DOHH2 (cell line): ENCODE results near the gene MRPL54.

Experiments used
- H3F3A ChIP-seq: fragments of 200-600 bp; sonication (generic), shearing (Covaris generic); 2 replicates; pipeline ENCODE4 v1.6.0; 2016; ENCODE audit warnings: antibody characterized with exemption, mild to moderate bottlenecking; ENCODE audit not compliant: control insufficient read depth, insufficient read depth
- H3K27ac ChIP-seq: fragments of 200-600 bp; sonication (generic); 2 replicates; pipeline ENCODE4 v1.5.1; 2014; ENCODE audit warnings: low read depth, mild to moderate bottlenecking, low read length, moderate library complexity
- H3K27me3 ChIP-seq: fragments of 200-600 bp; sonication (generic); 2 replicates; pipeline ENCODE4 v1.6.1; 2014; ENCODE audit warnings: mild to moderate bottlenecking, low read length, mixed read lengths; ENCODE audit not compliant: control insufficient read depth
- H3K36me3 ChIP-seq: fragments of 200-600 bp; sonication (generic); 2 replicates; pipeline ENCODE4 v1.6.1; 2014; ENCODE audit warnings: mild to moderate bottlenecking, low read length, moderate library complexity, mixed read lengths; ENCODE audit not compliant: control insufficient read depth
- H3K4me1 ChIP-seq: fragments of 200-600 bp; sonication (generic); 2 replicates; pipeline ENCODE4 v1.6.1; 2014; ENCODE audit warnings: mild to moderate bottlenecking, low read length, mixed read lengths; ENCODE audit not compliant: control insufficient read depth
- H3K4me2 ChIP-seq: fragments of 200-600 bp; sonication (generic); 2 replicates; pipeline ENCODE4 v1.6.0; 2014; ENCODE audit warnings: mild to moderate bottlenecking, low read length, moderate library complexity
- H3K4me3 ChIP-seq: fragments of 200-600 bp; sonication (generic); 2 replicates; pipeline ENCODE4 v1.5.1; 2014; ENCODE audit warnings: mild to moderate bottlenecking, low read length, mixed read lengths
- H3K79me2 ChIP-seq: fragments of 200-600 bp; sonication (generic); 2 replicates; pipeline ENCODE4 v1.6.1; 2014; ENCODE audit warnings: mild to moderate bottlenecking, low read length, mixed read lengths; ENCODE audit not compliant: control insufficient read depth
- H3K9me2 ChIP-seq: fragments of 200-600 bp; sonication (generic); replicated peaks from 2 replicates; pipeline ENCODE4 v1.6.1; 2014; ENCODE audit warnings: mild to moderate bottlenecking, low read length, mixed read lengths; ENCODE audit not compliant: control insufficient read depth
- H3K9me3 ChIP-seq: fragments of 200-600 bp; sonication (generic); 2 replicates; pipeline ENCODE4 v1.6.1; 2014; ENCODE audit warnings: antibody characterized with exemption, low read length, mixed read lengths; ENCODE audit not compliant: control insufficient read depth, insufficient read depth
- H4K20me1 ChIP-seq: fragments of 200-600 bp; sonication (generic); 2 replicates; pipeline ENCODE4 v1.6.0; 2014; ENCODE audit warnings: low read depth, mild to moderate bottlenecking, antibody characterized with exemption, low read length, moderate library complexity; ENCODE audit not compliant: control insufficient read depth, insufficient read depth
- CTCF ChIP-seq: fragments of 200-600 bp; sonication (generic); IDR thresholded peaks from one replicate; pipeline ENCODE4 v1.5.1; 2014; ENCODE audit warnings: antibody characterized with exemption, mild to moderate bottlenecking, low read depth, low read length; ENCODE audit not compliant: poor library complexity, severe bottlenecking
- EZH2phosphoT487 ChIP-seq: fragments of 200-600 bp; sonication (generic); IDR thresholded peaks from 2 replicates; pipeline ENCODE4 v1.6.1; 2017; ENCODE audit warnings: borderline replicate concordance, mild to moderate bottlenecking, antibody characterized with exemption, low read length, moderate library complexity, mixed read lengths

Gene MRPL54

GRCh38 chr19:3762501-3763459, at the start of gene MRPL54:
MRPL54 (plus strand) TSS chr19:3762682; CDS start chr19:3762701, 19 bp downstream.
- peaks cover 39% of the 10 kb centered on the region for H3K79me2 ChIP-seq
- peaks cover 13% of the 10 kb centered on the region for H3K4me1 ChIP-seq
- H3K9me2 ChIP-seq = no peaks in the 10 kb centered on the region
- H3K9me3 ChIP-seq = no peaks in the 10 kb centered on the region
- H3K27me3 ChIP-seq = no peaks in the 10 kb centered on the region
- TF ChIP-seq EZH2phosphoT487 (no peak), CTCF (no peak)
- peak within 1 kb of the TSS; percentile 96 for H3K4me3 ChIP-seq
- no peaks in the 10 kb centered on the region for H4K20me1 ChIP-seq
- peaks cover 30% of the 10 kb centered on the region for H3K36me3 ChIP-seq
- peaks cover 7% of the 10 kb centered on the region for H3F3A ChIP-seq
- peak within 1 kb of the TSS; percentile 82 for H3K27ac ChIP-seq
- peak within 1 kb of the TSS; percentile 83 for H3K4me2 ChIP-seq

- Histone ChIP-seq H3K4me2 (no peak overlapping the region), H3K4me1 (no peaks in the 10 kb centered on the region), H3K27me3 (peaks cover 6% of the 10 kb centered on the region; the same call in 1 of the 2 replicates), H3K27ac (no peak overlapping the region), H3K9me3 (no peaks in the 10 kb centered on the region), H3K4me3 (no peak overlapping the region), H4K20me1 (no peaks in the 10 kb centered on the region), H3K36me3 (no peaks in the 10 kb centered on the region), H3K79me2 (no peaks in the 10 kb centered on the region), H3K9me2 (no peaks in the 10 kb centered on the region), H3F3A (no peaks in the 10 kb centered on the region)
- no peak for TF ChIP-seq CTCF
- TF ChIP-seq EZH2phosphoT487 = no peak
Observed at GRCh38 chr19:3716147-3716668, 46.3 kb upstream of the MRPL54 start.

GRCh38 chr19:3719868-3720267, 42.6 kb upstream of the MRPL54 start:
- H3K4me3 ChIP-seq = no peak overlapping the region
- H3K9me3 ChIP-seq = no peaks in the 10 kb centered on the region
- H3K27ac ChIP-seq = no peak overlapping the region
- H3K27me3 ChIP-seq = peaks cover 15% of the 10 kb centered on the region
- no peaks in the 10 kb centered on the region for H3K9me2 ChIP-seq
- TF ChIP-seq EZH2phosphoT487 (no peak), CTCF (no peak)
- H4K20me1 ChIP-seq = no peaks in the 10 kb centered on the region
- no peaks in the 10 kb centered on the region for H3K36me3 ChIP-seq
- no peaks in the 10 kb centered on the region for H3F3A ChIP-seq
- no peaks in the 10 kb centered on the region for H3K79me2 ChIP-seq
- H3K4me2 ChIP-seq = no peak overlapping the region
- peaks cover 3% of the 10 kb centered on the region for H3K4me1 ChIP-seq
